HepG2 (cell line): Measurements from ENCODE around the gene POU2AF2.

Experiments used
- EZH2 ChIP-seq: conservative IDR thresholded peaks from 2 replicates; pipeline ENCODE4 v1.6.1; 2012; ENCODE audit warnings: mild to moderate bottlenecking, low read depth, low read length, moderate library complexity
- KLF16 ChIP-seq, 2 experiments: sonication (generic) in 1 of 2; formaldehyde crosslinking in 1 of 2; IDR thresholded peaks; 2 replicates each; pipeline versions ENCODE4 v1.6.1 to v1.8.0; 2016 to 2023; ENCODE audit warnings: missing genetic modification reagents in 2 of 2, missing compliant biosample characterization in 1 of 2
- MED8 ChIP-seq: sonication (generic); formaldehyde crosslinking; IDR thresholded peaks from 2 replicates; pipeline ENCODE4 v1.8.1; 2023; ENCODE audit warnings: mild to moderate bottlenecking, missing genetic modification reagents; ENCODE audit not compliant: insufficient replicate concordance
- PHF20 ChIP-seq: sonication (generic); formaldehyde crosslinking; IDR thresholded peaks from 2 replicates; pipeline ENCODE4 v1.5.0; 2020; ENCODE audit warnings: mild to moderate bottlenecking, missing genetic modification reagents
- ZNF296 ChIP-seq: sonication (generic); formaldehyde crosslinking; conservative IDR thresholded peaks from 2 replicates; pipeline ENCODE4 v1.5.0; 2020; ENCODE audit warnings: mild to moderate bottlenecking, missing genetic modification reagents
- TF ChIP-seq, protein P1 (sequence below): sonication (generic); formaldehyde crosslinking; IDR thresholded peaks from 2 replicates; pipeline ENCODE4 v1.5.0; 2020; ENCODE audit warnings: mild to moderate bottlenecking, missing genetic modification reagents, moderate library complexity

DNA sequence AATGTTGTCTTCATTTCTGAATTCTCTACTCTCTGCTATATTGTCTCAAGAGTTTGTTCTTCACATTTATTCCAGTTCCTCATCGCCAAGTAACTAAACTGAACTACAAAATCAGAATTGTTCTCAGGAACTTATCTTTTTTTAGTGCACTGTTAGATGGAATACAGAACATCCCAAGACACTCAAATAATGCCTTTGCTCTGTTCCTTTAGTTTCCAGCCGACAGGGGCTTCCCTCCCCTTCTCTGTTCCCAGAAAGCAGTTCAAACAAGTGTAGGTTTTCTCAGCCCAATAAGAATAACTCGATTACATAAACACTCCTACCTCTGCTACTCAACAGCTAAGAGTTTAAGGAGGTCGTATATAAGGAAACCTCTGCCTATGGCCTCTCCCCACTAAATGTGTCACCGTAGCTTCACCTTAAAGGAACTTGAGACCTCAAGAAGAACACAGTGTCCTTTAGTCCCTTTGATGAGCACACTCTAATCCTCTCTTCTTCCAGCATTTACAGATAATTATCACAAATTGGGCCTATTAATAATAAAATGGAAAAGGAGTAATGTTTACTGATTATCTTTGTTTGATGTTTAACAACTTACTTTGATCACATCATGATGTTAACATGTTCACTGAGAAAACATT lies 59.8 kb downstream of the POU2AF2 start:
- TF ChIP-seq PHF20 (CRISPR knock-in tag) (no peak), MED8 (CRISPR knock-in tag) (no peak), ZNF296 (CRISPR knock-in tag) (no peak), EZH2 (no peak), KLF16 (CRISPR knock-in tag; IDR thresholded peaks at IDR 0.05) (no peak)
- TF ChIP-seq, protein P1, sequence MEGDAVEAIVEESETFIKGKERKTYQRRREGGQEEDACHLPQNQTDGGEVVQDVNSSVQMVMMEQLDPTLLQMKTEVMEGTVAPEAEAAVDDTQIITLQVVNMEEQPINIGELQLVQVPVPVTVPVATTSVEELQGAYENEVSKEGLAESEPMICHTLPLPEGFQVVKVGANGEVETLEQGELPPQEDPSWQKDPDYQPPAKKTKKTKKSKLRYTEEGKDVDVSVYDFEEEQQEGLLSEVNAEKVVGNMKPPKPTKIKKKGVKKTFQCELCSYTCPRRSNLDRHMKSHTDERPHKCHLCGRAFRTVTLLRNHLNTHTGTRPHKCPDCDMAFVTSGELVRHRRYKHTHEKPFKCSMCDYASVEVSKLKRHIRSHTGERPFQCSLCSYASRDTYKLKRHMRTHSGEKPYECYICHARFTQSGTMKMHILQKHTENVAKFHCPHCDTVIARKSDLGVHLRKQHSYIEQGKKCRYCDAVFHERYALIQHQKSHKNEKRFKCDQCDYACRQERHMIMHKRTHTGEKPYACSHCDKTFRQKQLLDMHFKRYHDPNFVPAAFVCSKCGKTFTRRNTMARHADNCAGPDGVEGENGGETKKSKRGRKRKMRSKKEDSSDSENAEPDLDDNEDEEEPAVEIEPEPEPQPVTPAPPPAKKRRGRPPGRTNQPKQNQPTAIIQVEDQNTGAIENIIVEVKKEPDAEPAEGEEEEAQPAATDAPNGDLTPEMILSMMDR (CRISPR knock-in tag), result no peak
